ENCODE results near the gene RECQL. TPM values are rescaled to one million over a fixed set of nuclear protein-coding genes. Genes with fewer than 3 reads are reported as not detected.

Gene RECQL
- polyA plus RNA-seq, 3 donors, result 16.0 to 21.7 (median 18.6) TPM

GRCh38 chr12:21526721-21527345, 25.4 kb upstream of the RECQL start:
- no peaks in the 10 kb centered on the region for H3K36me3 Mint-ChIP-seq
- peaks cover 9 to 11% of the 10 kb centered on the region in 2 donors for H3K4me1 ChIP-seq (ENCODE audit: control insufficient read depth in 1 of 2, insufficient read depth in 2 of 2, low read length in 2 of 2)
- H3K27ac ChIP-seq (ENCODE audit: low read depth in 1 of 2, low read length in 2 of 2), result no peak overlapping the region
- WGBS (ENCODE audit: insufficient coverage), result 65% methylated on average over 3 of the region's 12 CpGs
- H3K27ac Mint-ChIP-seq, result peak overlapping the region in 1 of 7 donors; percentile 19
- H3K4me3 ChIP-seq (replicated peaks in 1 of 3; ENCODE audit: low read depth in 2 of 3, low read length in 3 of 3), result no peak overlapping the region
- DNase-seq, result no peak
- peak overlapping the region; percentile 64 for H2AFZ ChIP-seq (ENCODE audit: insufficient read depth, low read depth, low read length, poor library complexity, severe bottlenecking)
- TF ChIP-seq CTCF (IDR thresholded peaks at IDR 0.05), result no peak
- intact Hi-C loops (cut with micrococcal nuclease), result no loop called here
- no peak overlapping the region for H3K9ac ChIP-seq (ENCODE audit: insufficient read depth, low read length, poor library complexity, severe bottlenecking)
- H3K4me3 Mint-ChIP-seq, result peak overlapping the region in 1 of 2 donors; percentile 80
- peaks cover 6% of the 10 kb centered on the region for H3K4me1 Mint-ChIP-seq
- peaks cover 0 to 7% of the 10 kb centered on the region in 2 donors for H3K9me3 ChIP-seq (replicated peaks in 1 of 2; ENCODE audit: control insufficient read depth in 1 of 2, insufficient read depth in 1 of 2, low read length in 2 of 2)
- H3K36me3 ChIP-seq (replicated peaks in 1 of 2; ENCODE audit: control insufficient read depth in 1 of 2, insufficient read depth in 2 of 2, low read length in 2 of 2), result no peaks in the 10 kb centered on the region
- H4K20me1 ChIP-seq (ENCODE audit: insufficient read depth, low read length), result no peaks in the 10 kb centered on the region
- peaks cover 58 to 63% of the 10 kb centered on the region in 2 donors for H3K27me3 ChIP-seq (ENCODE audit: control insufficient read depth in 2 of 2, insufficient read depth in 2 of 2, low read length in 2 of 2)
- H3K4me2 ChIP-seq (replicated peaks; ENCODE audit: extremely low read depth, low read length, poor library complexity, severe bottlenecking), result peak overlapping the region; percentile 59
- H3K79me2 ChIP-seq (ENCODE audit: insufficient read depth, low read length), result no peaks in the 10 kb centered on the region
- peaks cover 52 to 64% (median 53%) of the 10 kb centered on the region in 3 donors for H3K27me3 Mint-ChIP-seq (ENCODE audit: low read depth in 3 of 3)
- H3K9me3 Mint-ChIP-seq, result peaks cover 2 to 5% (median 4%) of the 10 kb centered on the region in 7 donors

DNA sequence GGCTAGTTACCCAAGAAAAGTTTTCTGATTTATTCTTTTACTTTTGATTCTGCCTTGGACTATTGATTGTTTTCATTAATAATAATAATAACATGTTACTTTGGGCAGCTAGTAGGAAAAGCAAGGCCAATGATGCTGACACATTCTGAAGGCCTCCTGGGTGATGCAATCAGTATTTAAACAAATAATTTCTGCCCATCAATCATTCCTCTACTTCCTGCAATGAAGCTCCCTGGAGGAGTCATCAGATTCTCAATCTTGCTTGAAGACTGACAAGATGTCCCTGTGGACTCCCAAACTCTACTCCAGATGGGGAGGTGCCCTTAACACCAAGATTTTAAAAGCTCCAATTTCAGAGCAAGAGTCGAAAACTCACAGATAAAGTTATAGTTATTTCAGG, 24.6 kb upstream of the RECQL start, which contains the start of gene SPX:
Gene SPX, plus strand, starts transcription at position 244 of the 400 bp plus-strand sequence. CDS start 177 bp downstream, outside the sequence.
- H3K4me3 Mint-ChIP-seq, result peak within 1 kb of the TSS in 1 of 2 donors; percentile 80
- no CpG with 5 or more reads among the region's 1 CpG for WGBS (ENCODE audit: insufficient coverage)
- peaks cover 9 to 11% of the 10 kb centered on the region in 2 donors for H3K4me1 ChIP-seq (ENCODE audit: control insufficient read depth in 1 of 2, insufficient read depth in 2 of 2, low read length in 2 of 2)
- no peaks in the 10 kb centered on the region for H3K36me3 ChIP-seq (replicated peaks in 1 of 2; ENCODE audit: control insufficient read depth in 1 of 2, insufficient read depth in 2 of 2, low read length in 2 of 2)
- H3K27ac ChIP-seq (ENCODE audit: low read depth in 1 of 2, low read length in 2 of 2), result no peak within 1 kb of the TSS
- H3K27ac Mint-ChIP-seq, result peak within 1 kb of the TSS in 1 of 7 donors; percentile 19
- H3K27me3 ChIP-seq (ENCODE audit: control insufficient read depth in 2 of 2, insufficient read depth in 2 of 2, low read length in 2 of 2), result peaks cover 56 to 59% of the 10 kb centered on the region in 2 donors
- no peak within 1 kb of the TSS for H3K4me3 ChIP-seq (replicated peaks in 1 of 3; ENCODE audit: low read depth in 2 of 3, low read length in 3 of 3)
- H3K27me3 Mint-ChIP-seq (ENCODE audit: low read depth in 3 of 3), result peaks cover 47 to 61% (median 50%) of the 10 kb centered on the region in 3 donors
- no peak for DNase-seq
- H3K9me3 ChIP-seq (replicated peaks in 1 of 2; ENCODE audit: control insufficient read depth in 1 of 2, insufficient read depth in 1 of 2, low read length in 2 of 2), result peaks cover 0 to 7% of the 10 kb centered on the region in 2 donors
- H3K4me2 ChIP-seq (replicated peaks; ENCODE audit: extremely low read depth, low read length, poor library complexity, severe bottlenecking), result no peak within 1 kb of the TSS
- no peak for TF ChIP-seq CTCF (IDR thresholded peaks at IDR 0.05)
- peaks cover 6% of the 10 kb centered on the region for H3K4me1 Mint-ChIP-seq
- H4K20me1 ChIP-seq (ENCODE audit: insufficient read depth, low read length), result no peaks in the 10 kb centered on the region
- peak within 1 kb of the TSS; percentile 64 for H2AFZ ChIP-seq (ENCODE audit: insufficient read depth, low read depth, low read length, poor library complexity, severe bottlenecking)
- no peaks in the 10 kb centered on the region for H3K36me3 Mint-ChIP-seq
- no peak within 1 kb of the TSS for H3K9ac ChIP-seq (ENCODE audit: insufficient read depth, low read length, poor library complexity, severe bottlenecking)
- H3K9me3 Mint-ChIP-seq, result peaks cover 2 to 5% (median 4%) of the 10 kb centered on the region in 7 donors
- no peaks in the 10 kb centered on the region for H3K79me2 ChIP-seq (ENCODE audit: insufficient read depth, low read length)
- intact Hi-C loops (cut with micrococcal nuclease), result no loop called here

Measured in CD14-positive monocyte (primary cell).